HepG2 (cell line): ENCODE data around the gene VPS4A. TPM values are rescaled to one million over a fixed set of nuclear protein-coding genes. Genes with fewer than 3 reads are reported as not detected.
A peak's percentile ranks its signal among the peaks of the same experiment; 100 is the strongest.

ENCODE experiments used
- ATAC-seq: fragments of 200-7000 bp; cut with Tn5 transposase; 3 replicates; pipeline ENCODE4 v1.9.1; 2020; ENCODE audit warnings: mild to moderate bottlenecking, moderate library complexity
- BruUV-seq: library from RNA; stranded (reverse); fragments of 400-500 nt; replicated peaks from 2 replicates; lab custom pipeline; 2021; lab: Mats Ljungman, UMichigan
- CTCF ChIA-PET: fragments of 300-600 bp; formaldehyde crosslinking; extraction: SDS; loops from one replicate; lab custom pipeline; 2021; ENCODE audit warnings: low total read pairs, inconsistent platforms, low intra/inter-chr PET ratio; lab: Yijun Ruan, JAX
- POLR2A ChIA-PET: fragments of 350-600 bp; sonication (Branson Sonifier 250); formaldehyde crosslinking; loops from one replicate; lab custom pipeline; 2020; ENCODE audit warnings: antibody characterized with exemption, inconsistent platforms; lab: Yijun Ruan, JAX
- DNase-seq: peaks from one replicate; pipeline ENCODE4 v3.0.0-alpha.2; 2015; ENCODE audit warnings: low spot score
- FAIRE-seq: peaks from 3 replicates; lab custom pipeline; 2011; peaks lifted over from hg19 to GRCh38; lab: Jason Lieb, UNC
- H2AFZ ChIP-seq: one replicate; pipeline ENCODE4 v1.6.1; 2011; ENCODE audit warnings: low read length, inconsistent platforms
- H3K27ac ChIP-seq: fragments of 300-600 bp; 3 replicates; pipeline ENCODE4 v1.8.0; 2011; ENCODE audit warnings: mixed run types, mild to moderate bottlenecking, mixed read lengths, low read length, inconsistent platforms; ENCODE audit not compliant: insufficient read depth; ENCODE audit errors: extremely low read length
- H3K27me3 ChIP-seq, 2 experiments: fragments of 200-600 bp in 1 of 2; 2 replicates in 1 of 2; 3 replicates in 1 of 2; pipeline versions ENCODE4 v1.6.0 to v1.8.0; 2011; ENCODE audit warnings: low read length in 2 of 2, mild to moderate bottlenecking in 2 of 2, moderate library complexity in 2 of 2, inconsistent platforms in 1 of 2; ENCODE audit not compliant: insufficient read depth in 2 of 2, control insufficient read depth in 1 of 2
- H3K36me3 ChIP-seq, 2 experiments: fragments of 200-600 bp in 1 of 2; replicated peaks in 1 of 2; 2 replicates in 1 of 2; 3 replicates in 1 of 2; pipeline versions ENCODE4 v1.5.1 to v1.8.0; 2011; ENCODE audit warnings: low read length in 2 of 2, inconsistent platforms in 1 of 2; ENCODE audit not compliant: insufficient read depth in 2 of 2, control insufficient read depth in 1 of 2
- H3K4me1 ChIP-seq: 2 replicates; pipeline ENCODE4 v1.5.1; 2012; ENCODE audit warnings: low read length, inconsistent platforms; ENCODE audit not compliant: insufficient read depth
- H3K4me2 ChIP-seq: 2 replicates; pipeline ENCODE4 v1.6.0; 2011; ENCODE audit warnings: low read depth, low read length, inconsistent platforms
- H3K4me3 ChIP-seq, 3 experiments: fragments of 200-600 bp in 1 of 3; sonication (generic), shearing (Covaris generic) in 1 of 3; replicated peaks in 1 of 3; 2 replicates each; pipeline ENCODE4 v1.5.1; 2011 to 2016; ENCODE audit warnings: low read length in 3 of 3, inconsistent platforms in 2 of 3, low read depth in 2 of 3, mild to moderate bottlenecking in 2 of 3, control low read depth in 1 of 3, mixed read lengths in 1 of 3; ENCODE audit not compliant: insufficient read depth in 1 of 3
- H3K79me2 ChIP-seq: one replicate; pipeline ENCODE4 v1.6.1; 2011; ENCODE audit warnings: low read length, inconsistent platforms; ENCODE audit not compliant: insufficient read depth
- H3K9ac ChIP-seq: 2 replicates; pipeline ENCODE4 v1.6.0; 2011; ENCODE audit warnings: mild to moderate bottlenecking, low read depth, low read length, inconsistent platforms; ENCODE audit not compliant: insufficient read depth
- H3K9me3 ChIP-seq: 2 replicates; pipeline ENCODE4 v1.5.1; 2012; ENCODE audit warnings: mild to moderate bottlenecking, low read length
- H4K20me1 ChIP-seq: 2 replicates; pipeline ENCODE4 v1.6.0; 2011; ENCODE audit warnings: inconsistent platforms, mild to moderate bottlenecking, low read length, moderate library complexity; ENCODE audit not compliant: insufficient read depth
- AKAP8 ChIP-seq: sonication (generic); formaldehyde crosslinking; IDR thresholded peaks from 2 replicates; pipeline ENCODE4 v1.5.1; 2020; ENCODE audit warnings: mild to moderate bottlenecking, missing genetic modification reagents
- ATRX ChIP-seq: sonication (generic); formaldehyde crosslinking; IDR thresholded peaks from 2 replicates; pipeline ENCODE4 v1.4.0; 2020; ENCODE audit warnings: missing genetic modification reagents, borderline replicate concordance
- HNRNPK ChIP-seq: fragments of 200-400 bp; formaldehyde crosslinking; IDR thresholded peaks from 2 replicates; pipeline ENCODE4 v1.6.1; 2018; ENCODE audit warnings: low read length, low read depth, moderate library complexity, mild to moderate bottlenecking; ENCODE audit not compliant: poor library complexity, severe bottlenecking
- IKZF1 ChIP-seq: fragments of 450-650 bp; IDR thresholded peaks from 2 replicates; pipeline ENCODE4 v1.7.1; 2016
- ISL2 ChIP-seq: sonication (generic); formaldehyde crosslinking; IDR thresholded peaks from 2 replicates; pipeline ENCODE4 v1.5.0; 2020; ENCODE audit warnings: missing genetic modification reagents
- POLR2A ChIP-seq, 2 experiments: IDR thresholded peaks; 2 replicates each; pipeline ENCODE4 v1.6.1; 2011; ENCODE audit warnings: low read depth in 2 of 2, low read length in 2 of 2, mild to moderate bottlenecking in 1 of 2, moderate library complexity in 1 of 2; ENCODE audit not compliant: insufficient read depth in 1 of 2
- POLR2G ChIP-seq: fragments of 200-400 bp; formaldehyde crosslinking; IDR thresholded peaks from 2 replicates; pipeline ENCODE4 v1.6.1; 2018; ENCODE audit warnings: mild to moderate bottlenecking, low read depth, low read length, moderate library complexity
- SATB2 ChIP-seq: sonication (generic); formaldehyde crosslinking; IDR thresholded peaks from 2 replicates; pipeline ENCODE4 v1.5.0; 2020; ENCODE audit warnings: missing genetic modification reagents
- SMYD3 ChIP-seq: sonication (generic); formaldehyde crosslinking; IDR thresholded peaks from 2 replicates; pipeline ENCODE4 v1.8.1; 2023; ENCODE audit warnings: mild to moderate bottlenecking, missing genetic modification reagents
- SRF ChIP-seq: IDR thresholded peaks from 2 replicates; pipeline ENCODE4 v1.6.1; 2011; ENCODE audit warnings: mild to moderate bottlenecking, low read depth, low read length, moderate library complexity
- STAT5B ChIP-seq: sonication (generic); formaldehyde crosslinking; IDR thresholded peaks from 2 replicates; pipeline ENCODE4 v1.4.0; 2020; ENCODE audit warnings: missing genetic modification reagents
- TAF1 ChIP-seq: sonication (generic); formaldehyde crosslinking; IDR thresholded peaks from 2 replicates; pipeline ENCODE4 v1.4.0; 2020; ENCODE audit warnings: missing genetic modification reagents
- TBP ChIP-seq: sonication (generic); formaldehyde crosslinking; IDR thresholded peaks from 2 replicates; pipeline ENCODE4 v1.5.0; 2020; ENCODE audit warnings: missing genetic modification reagents
- ZC3H13 ChIP-seq: sonication (generic); formaldehyde crosslinking; IDR thresholded peaks from 2 replicates; pipeline ENCODE4 v1.8.1; 2023; ENCODE audit warnings: mild to moderate bottlenecking, missing genetic modification reagents, moderate library complexity
- ZFP91 ChIP-seq: sonication (generic); formaldehyde crosslinking; IDR thresholded peaks from 2 replicates; pipeline ENCODE4 v1.9.0; 2022; ENCODE audit warnings: missing genetic modification reagents, mild to moderate bottlenecking, borderline replicate concordance
- ZNF616 ChIP-seq: sonication (generic); formaldehyde crosslinking; IDR thresholded peaks from 2 replicates; pipeline ENCODE4 v1.5.0; 2020; ENCODE audit warnings: low read depth, mild to moderate bottlenecking, missing genetic modification reagents
- ZNF746 ChIP-seq: sonication (generic); formaldehyde crosslinking; IDR thresholded peaks from 2 replicates; pipeline ENCODE4 v1.8.0; 2022; ENCODE audit warnings: mild to moderate bottlenecking, missing genetic modification reagents
- ZNF879 ChIP-seq: sonication (generic); formaldehyde crosslinking; IDR thresholded peaks from 2 replicates; pipeline ENCODE4 v1.8.1; 2023; ENCODE audit warnings: missing genetic modification reagents
- ZSCAN9 ChIP-seq: IDR thresholded peaks from 2 replicates; pipeline ENCODE4 v1.6.1; 2016; ENCODE audit warnings: borderline replicate concordance
- ZXDC ChIP-seq: sonication (generic); formaldehyde crosslinking; IDR thresholded peaks from 2 replicates; pipeline ENCODE4 v1.5.0; 2020; ENCODE audit warnings: mild to moderate bottlenecking, missing genetic modification reagents
- WGBS: methylation state at CpG from one replicate; pipeline ENCODE4 v1.1.6; 2017; ENCODE audit warnings: low lambda C conversion rate; 5-methylcytosine and 5-hydroxymethylcytosine counted together
- in situ Hi-C: cut with HindIII; loops from 2 replicates; pipeline ENCODE4 v1.10.0; 2017; ENCODE audit warnings: low pct_unique_long_range_greater_than_20kb; ENCODE audit not compliant: extremely low pct_ligation_motif_present
- intact Hi-C: fragments of 100-400 bp; cut with micrococcal nuclease; formaldehyde crosslinking; loops from one replicate; pipeline ENCODE4 v1.10.0; 2022; ENCODE audit not compliant: unreplicated experiment
- polyA plus RNA-seq, 8 experiments: library from polyadenylated mRNA; depleted of rRNA in 3 of 8; stranded (reverse) in 7 of 8; unstranded in 1 of 8; fragments of >200 nt; fragmentation: Illumina TruSeq in 4 of 8; extraction: Trizol in 4 of 8; gene quantifications; 2 replicates each; pipeline versions ENCODE4 v1.2.1 to v1.2.3, GENCODE V29; 2011 to 2016; ENCODE audit warnings: low read depth in 4 of 8, missing spikeins in 1 of 8, mixed read lengths in 1 of 8; ENCODE audit not compliant: insufficient read depth in 1 of 8
- total RNA-seq, 5 experiments: library from RNA; depleted of rRNA; stranded (reverse); fragments of >200 nt; fragmentation: Illumina TruSeq; extraction: Trizol; gene quantifications; 2 replicates each; pipeline ENCODE4 v1.2.3, GENCODE V29; 2016; ENCODE audit warnings: low read depth in 1 of 5

VPS4A gene
- total and polyA plus RNA-seq, 2 of the 13 experiments (the other 11 are each of a cell fraction or from before 2014, with no cell fraction given), result 13.2 to 27.9 TPM

- no peaks in the 10 kb centered on the region for H3K9me3 ChIP-seq
- H3K4me3 ChIP-seq, result no peak overlapping the region
- no peak for DNase-seq
- no peak for ATAC-seq
- H3K4me2 ChIP-seq, result no peak overlapping the region
- H3K4me1 ChIP-seq, result peaks cover 55% of the 10 kb centered on the region
- ChIA-PET POLR2A (interaction anchor here (2.3 kb wide), 1 partner anchor 13 kb away, joined by 5 read pairs; the partner anchor contains the start of gene VPS4A), CTCF (no interaction called here)
- no peak overlapping the region for H2AFZ ChIP-seq
- no peak overlapping the region for H3K9ac ChIP-seq
- H3K27ac ChIP-seq, result peak overlapping the region; percentile 10
- no peaks in the 10 kb centered on the region for H3K27me3 ChIP-seq
- peaks cover 35% of the 10 kb centered on the region for H4K20me1 ChIP-seq
- H3K36me3 ChIP-seq, result peaks cover 37 to 62% of the 10 kb centered on the region in 2 experiments
- BruUV-seq, result TSS peak; percentile 45
- peaks cover 56% of the 10 kb centered on the region for H3K79me2 ChIP-seq
- in situ Hi-C loops (no loop called here), intact Hi-C loops (no loop called here)
- no peak for FAIRE-seq
- WGBS, result 95% methylated on average over 10 of the region's 10 CpGs
- TF ChIP-seq ZFP91 (CRISPR knock-in tag), result 0 out of 2 replicates have a peak, but pooled peaks have one; percentile 41
- no peak for TF ChIP-seq ZXDC
- TF ChIP-seq STAT5B (CRISPR knock-in tag), result no peak
- no peak for TF ChIP-seq ISL2 (CRISPR knock-in tag)
- no peak for TF ChIP-seq ATRX (CRISPR knock-in tag)
- TF ChIP-seq ZNF616 (CRISPR knock-in tag), result no peak
- 0 out of 2 replicates have a peak, but pooled peaks have one; percentile 56 for TF ChIP-seq ZC3H13 (CRISPR knock-in tag)
- TF ChIP-seq HNRNPK, result no peak
- no peak for TF ChIP-seq IKZF1
- TF ChIP-seq POLR2A (IDR thresholded peaks at IDR 0.05; ENCODE audit: insufficient read depth in 1 of 2, low read depth in 2 of 2, low read length in 2 of 2), result peak in 1 of 2 experiments; percentile 8; a peak in 1 of 4 replicates
- no peak for TF ChIP-seq SMYD3 (CRISPR knock-in tag)
- TF ChIP-seq TBP (CRISPR knock-in tag), result no peak
- TF ChIP-seq ZNF746 (CRISPR knock-in tag), result no peak
- TF ChIP-seq ZNF879 (CRISPR knock-in tag), result no peak
- peak; percentile 37; the same call in 1 of the 2 replicates for TF ChIP-seq POLR2G
- TF ChIP-seq SATB2, result no peak
- no peak for TF ChIP-seq ZSCAN9 (CRISPR knock-in tag)
- TF ChIP-seq TAF1 (CRISPR knock-in tag), result peak; percentile 12; the same call in 1 of the 2 replicates
- TF ChIP-seq SRF, result no peak
- TF ChIP-seq AKAP8 (CRISPR knock-in tag), result no peak
Measured at GRCh38 chr16:69324585-69325253, 13.6 kb downstream of the VPS4A start.
